Endothelial cell of umbilical vein (primary cell): ENCODE measurements around the gene SLC25A21. TPM values are rescaled to one million over a fixed set of nuclear protein-coding genes. Genes with fewer than 3 reads are reported as not detected.

ENCODE experiments used
- BruUV-seq: library from RNA; stranded (reverse); fragments of 400-500 nt; replicated peaks from 2 replicates; lab custom pipeline; 2021; lab: Mats Ljungman, UMichigan
- CTCF ChIA-PET: fragments of 300-600, 350-600 bp; sonication (Branson Sonifier 250); formaldehyde crosslinking; loops from one replicate; lab custom pipeline; 2021; ENCODE audit warnings: antibody characterized with exemption, inconsistent platforms; lab: Charles Lee
- POLR2A ChIA-PET: fragments of 300-600, 350-600 bp; sonication (Branson Sonifier 250); formaldehyde crosslinking; loops from one replicate; lab custom pipeline; 2021; ENCODE audit warnings: antibody characterized with exemption, inconsistent platforms; lab: Charles Lee
- DNase-seq: peaks from one replicate; pipeline ENCODE4 v3.0.0-alpha.2; 2011; ENCODE audit warnings: low read depth, low spot score
- FAIRE-seq: peaks from 2 replicates; lab custom pipeline; 2011; peaks lifted over from hg19 to GRCh38; lab: Jason Lieb, UNC
- H2AFZ ChIP-seq: 2 replicates; pipeline ENCODE4 v1.6.0; 2012; ENCODE audit warnings: low read depth, low read length, control low read depth, inconsistent platforms
- H3K27ac ChIP-seq: 2 replicates; pipeline ENCODE4 v1.5.1; 2011; ENCODE audit warnings: low read depth, mild to moderate bottlenecking, control low read depth, low read length, moderate library complexity; ENCODE audit not compliant: insufficient read depth
- H3K27me3 ChIP-seq, 2 experiments: 2 replicates each; pipeline versions ENCODE4 v1.6.0 to v1.6.1; 2011; ENCODE audit warnings: low read length in 2 of 2, mixed read lengths in 1 of 2; ENCODE audit not compliant: control insufficient read depth in 2 of 2, insufficient read depth in 2 of 2
- H3K36me3 ChIP-seq, 2 experiments: 2 replicates in 1 of 2; 3 replicates in 1 of 2; pipeline ENCODE4 v1.5.1; 2011; ENCODE audit warnings: low read length in 2 of 2, mild to moderate bottlenecking in 1 of 2, moderate library complexity in 1 of 2; ENCODE audit not compliant: control insufficient read depth in 2 of 2, insufficient read depth in 2 of 2; ENCODE audit errors: extremely low read depth in 1 of 2
- H3K4me1 ChIP-seq: 3 replicates; pipeline ENCODE4 v1.5.1; 2011; ENCODE audit warnings: mild to moderate bottlenecking, low read length; ENCODE audit not compliant: control insufficient read depth, insufficient read depth; ENCODE audit errors: extremely low read depth
- H3K4me2 ChIP-seq: 2 replicates; pipeline ENCODE4 v1.6.1; 2011; ENCODE audit warnings: low read length, control low read depth, mixed read lengths; ENCODE audit not compliant: insufficient read depth
- H3K4me3 ChIP-seq, 3 experiments: fragments of 200-600 bp in 1 of 3; sonication (generic), shearing (Covaris generic) in 1 of 3; replicated peaks in 1 of 3; 2 replicates each; pipeline ENCODE4 v1.5.1; 2011 to 2016; ENCODE audit warnings: control low read depth in 3 of 3, low read length in 3 of 3, mild to moderate bottlenecking in 2 of 3, inconsistent platforms in 1 of 3, low read depth in 1 of 3, moderate library complexity in 1 of 3; ENCODE audit not compliant: insufficient read depth in 1 of 3
- H3K79me2 ChIP-seq: 2 replicates; pipeline ENCODE4 v1.6.0; 2012; ENCODE audit warnings: low read length, inconsistent platforms; ENCODE audit not compliant: control insufficient read depth, insufficient read depth
- H3K9ac ChIP-seq: replicated peaks from 2 replicates; pipeline ENCODE3; 2011; ENCODE audit warnings: low read length, control low read depth; ENCODE audit not compliant: insufficient read depth; ENCODE audit errors: extremely low read depth
- H3K9me1 ChIP-seq: replicated peaks from 3 replicates; pipeline ENCODE4 v1.6.0; 2011; ENCODE audit warnings: mild to moderate bottlenecking, low read length; ENCODE audit not compliant: control insufficient read depth, insufficient read depth; ENCODE audit errors: extremely low read depth
- H3K9me3 ChIP-seq: replicated peaks from 2 replicates; pipeline ENCODE4 v1.5.1; 2012; ENCODE audit warnings: low read length, inconsistent platforms; ENCODE audit not compliant: control insufficient read depth, insufficient read depth
- H4K20me1 ChIP-seq: replicated peaks from 2 replicates; pipeline ENCODE3; 2011; ENCODE audit warnings: mild to moderate bottlenecking, low read length; ENCODE audit not compliant: control insufficient read depth, insufficient read depth; ENCODE audit errors: extremely low read depth
- CTCF ChIP-seq, 2 donors: IDR thresholded peaks; 1 replicate in 1 of 2; 2 replicates in 1 of 2; pipeline ENCODE4 v1.5.1; 2011; ENCODE audit warnings: low read length in 2 of 2, mild to moderate bottlenecking in 2 of 2, moderate library complexity in 2 of 2, control low read depth in 1 of 2, inconsistent platforms in 1 of 2, low read depth in 1 of 2; ENCODE audit not compliant: insufficient read depth in 1 of 2; ENCODE audit errors: extremely low read depth in 1 of 2
- EZH2 ChIP-seq: IDR thresholded peaks from 2 replicates; pipeline ENCODE4 v1.6.1; 2012; ENCODE audit warnings: borderline replicate concordance, low read depth, mild to moderate bottlenecking, moderate library complexity, low read length, inconsistent platforms; ENCODE audit not compliant: severe bottlenecking
- FOS ChIP-seq: IDR thresholded peaks from 2 replicates; pipeline ENCODE4 v1.6.1; 2011; ENCODE audit warnings: mild to moderate bottlenecking, low read length, moderate library complexity, borderline replicate concordance; ENCODE audit not compliant: insufficient read depth
- GATA2 ChIP-seq: IDR thresholded peaks from 2 replicates; pipeline ENCODE4 v1.7.0; 2011; ENCODE audit warnings: low read depth, mild to moderate bottlenecking, moderate library complexity, mixed read lengths, low read length; ENCODE audit not compliant: insufficient read length, insufficient read depth
- JUN ChIP-seq: IDR thresholded peaks from 2 replicates; pipeline ENCODE4 v1.6.1; 2011; ENCODE audit warnings: borderline replicate concordance, low read depth; ENCODE audit not compliant: insufficient read length, insufficient read depth
- MYC ChIP-seq: IDR thresholded peaks from one replicate; pipeline ENCODE4 v1.6.1; 2011; ENCODE audit warnings: mild to moderate bottlenecking, low read depth, low read length
- POLR2A ChIP-seq: IDR thresholded peaks from 2 replicates; pipeline ENCODE4 v1.6.1; 2012; ENCODE audit warnings: low read depth, mild to moderate bottlenecking, control low read depth, low read length
- POLR2AphosphoS5 ChIP-seq: IDR thresholded peaks from 2 replicates; pipeline ENCODE4 v1.6.1; 2012; ENCODE audit warnings: low read depth, mild to moderate bottlenecking, control low read depth, low read length, moderate library complexity; ENCODE audit not compliant: insufficient read depth
- dilution Hi-C: fragments of 300-500 bp; cut with MboI; formaldehyde crosslinking; loops from one replicate; pipeline ENCODE4 v1.15.0; 2019; ENCODE audit warnings: low sequenced_read_pairs; ENCODE audit not compliant: extremely low pct_ligation_motif_present
- intact Hi-C: fragments of 100-400 bp; cut with micrococcal nuclease; formaldehyde crosslinking; loops from one replicate; pipeline ENCODE4 v1.10.0; 2022
- polyA plus RNA-seq, 4 experiments: library from polyadenylated mRNA; depleted of rRNA in 3 of 4; stranded (reverse) in 3 of 4; unstranded in 1 of 4; fragments of >200 nt; gene quantifications; 2 replicates each; pipeline versions ENCODE4 v1.2.1 to v1.2.3, GENCODE V29; 2011 to 2012; ENCODE audit warnings: missing spikeins in 1 of 4
- total RNA-seq: library from RNA; stranded (reverse); gene quantifications from 2 replicates; pipeline ENCODE4 v1.2.3, GENCODE V29; 2021
- TF ChIP-seq, protein P1 (sequence below): IDR thresholded peaks from 2 replicates; pipeline ENCODE4 v1.6.1; 2011; ENCODE audit not compliant: insufficient read depth, insufficient read length

SLC25A21 gene
- total and polyA plus RNA-seq, 2 donors (not counting 3 experiments of a cell fraction or from before 2014, with no cell fraction given), result 0.98 to 1.4 TPM

DNA sequence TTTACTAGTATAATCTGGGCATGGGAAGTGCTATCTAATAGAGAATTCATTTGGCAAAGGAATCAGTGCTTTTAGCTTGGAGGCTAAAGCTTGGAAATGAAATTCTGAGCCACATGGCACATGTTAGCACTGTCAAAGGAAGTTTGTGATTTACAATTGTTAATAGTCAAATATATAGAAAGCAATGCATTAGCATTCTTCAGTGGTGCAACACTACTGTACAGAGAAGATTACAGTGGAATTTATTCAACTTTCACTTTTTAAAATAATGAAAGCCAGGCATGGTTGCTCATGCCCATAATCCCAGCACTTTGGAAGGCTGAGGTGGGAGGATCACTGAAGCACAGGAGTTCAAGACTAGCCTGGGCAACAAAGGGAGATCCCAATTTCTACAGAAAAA is 464.8 kb downstream of the SLC25A21 start:
- H2AFZ ChIP-seq, result no peak overlapping the region
- BruUV-seq, result no TSS peak
- no peak overlapping the region for H3K27ac ChIP-seq
- FAIRE-seq (no peak), DNase-seq (no peak)
- H3K27me3 ChIP-seq, result peaks cover 0 to 2% of the 10 kb centered on the region in 2 experiments
- no peaks in the 10 kb centered on the region for H3K36me3 ChIP-seq
- no peak overlapping the region for H3K4me2 ChIP-seq
- ChIA-PET CTCF (no interaction called here), POLR2A (no interaction called here)
- no peak for TF ChIP-seq GATA2
- no peak for TF ChIP-seq MYC
- no peak for TF ChIP-seq FOS
- TF ChIP-seq, protein P1, sequence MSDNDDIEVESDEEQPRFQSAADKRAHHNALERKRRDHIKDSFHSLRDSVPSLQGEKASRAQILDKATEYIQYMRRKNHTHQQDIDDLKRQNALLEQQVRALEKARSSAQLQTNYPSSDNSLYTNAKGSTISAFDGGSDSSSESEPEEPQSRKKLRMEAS, result no peak
- TF ChIP-seq POLR2A, result no peak
- TF ChIP-seq JUN, result no peak
- no peak for TF ChIP-seq POLR2AphosphoS5
- no peak for TF ChIP-seq CTCF (IDR thresholded peaks at IDR 0.05; ENCODE audit: extremely low read depth in 1 of 2, insufficient read depth in 1 of 2, low read depth in 1 of 2, low read length in 2 of 2)
- no peak for TF ChIP-seq EZH2
- H4K20me1 ChIP-seq, result no peaks in the 10 kb centered on the region
- no peaks in the 10 kb centered on the region for H3K9me3 ChIP-seq
- no peak overlapping the region for H3K4me3 ChIP-seq
- no peak overlapping the region for H3K9ac ChIP-seq
- no peaks in the 10 kb centered on the region for H3K9me1 ChIP-seq
- intact Hi-C loops, result no loop called here
- no peaks in the 10 kb centered on the region for H3K4me1 ChIP-seq
- dilution Hi-C loops, result no loop called here
- no peaks in the 10 kb centered on the region for H3K79me2 ChIP-seq
